ENCODE results near the gene SCUBE2.
"Not testable (repeated sequence)": the region's sequence is repeated elsewhere in the genome, so short reads cannot be mapped to it uniquely, and the experiment has no call there.

SCUBE2 gene

GRCh38 chr11:9103542-9104276 lies 12.3 kb upstream of the SCUBE2 start:
- Histone ChIP-seq H3K27ac (ENCODE audit: low read depth, low read length) (no peak overlapping the region), H3K4me3 (ENCODE audit: low read depth, low read length) (no peak overlapping the region), H3K36me3 (ENCODE audit: control insufficient read depth, insufficient read depth, low read length) (no peaks in the 10 kb centered on the region), H3K27me3 (ENCODE audit: control insufficient read depth, insufficient read depth, low read length) (no peaks in the 10 kb centered on the region), H3K9me3 (ENCODE audit: control insufficient read depth, insufficient read depth, low read depth, low read length) (no peaks in the 10 kb centered on the region), H3K9ac (ENCODE audit: low read length) (no peak overlapping the region), H3K4me1 (ENCODE audit: control insufficient read depth, insufficient read depth, low read length) (no peaks in the 10 kb centered on the region)

GRCh38 chr11:9099617-9100016 lies 8.2 kb upstream of the SCUBE2 start:
- Histone ChIP-seq H3K4me1 (ENCODE audit: control insufficient read depth, insufficient read depth, low read length) (no peaks in the 10 kb centered on the region), H3K27ac (ENCODE audit: low read depth, low read length) (no peak overlapping the region), H3K27me3 (ENCODE audit: control insufficient read depth, insufficient read depth, low read length) (no peaks in the 10 kb centered on the region), H3K9me3 (ENCODE audit: control insufficient read depth, insufficient read depth, low read depth, low read length) (no peaks in the 10 kb centered on the region), H3K36me3 (ENCODE audit: control insufficient read depth, insufficient read depth, low read length) (no peaks in the 10 kb centered on the region), H3K4me3 (ENCODE audit: low read depth, low read length) (no peak overlapping the region), H3K9ac (ENCODE audit: low read length) (no peak overlapping the region)

- H3K4me3 ChIP-seq (ENCODE audit: low read depth, low read length); H3K9me3 ChIP-seq (ENCODE audit: control insufficient read depth, insufficient read depth, low read depth, low read length); H3K9ac ChIP-seq (ENCODE audit: low read length); H3K27me3 ChIP-seq (ENCODE audit: control insufficient read depth, insufficient read depth, low read length); H3K4me1 ChIP-seq (ENCODE audit: control insufficient read depth, insufficient read depth, low read length); H3K36me3 ChIP-seq (ENCODE audit: control insufficient read depth, insufficient read depth, low read length); H3K27ac ChIP-seq (ENCODE audit: low read depth, low read length): not testable (repeated sequence)
Measured at GRCh38 chr11:9098455-9098854, 7.1 kb upstream of the SCUBE2 start.

GRCh38 chr11:9097186-9097943 lies 6.0 kb upstream of the SCUBE2 start:
- not testable (repeated sequence) for H3K36me3 ChIP-seq (ENCODE audit: control insufficient read depth, insufficient read depth, low read length); H3K27ac ChIP-seq (ENCODE audit: low read depth, low read length); H3K27me3 ChIP-seq (ENCODE audit: control insufficient read depth, insufficient read depth, low read length); H3K4me3 ChIP-seq (ENCODE audit: low read depth, low read length); H3K9ac ChIP-seq (ENCODE audit: low read length); H3K9me3 ChIP-seq (ENCODE audit: control insufficient read depth, insufficient read depth, low read depth, low read length); H3K4me1 ChIP-seq (ENCODE audit: control insufficient read depth, insufficient read depth, low read length)

- no peak overlapping the region for H3K9ac ChIP-seq (ENCODE audit: low read length)
- no peaks in the 10 kb centered on the region for H3K9me3 ChIP-seq (ENCODE audit: control insufficient read depth, insufficient read depth, low read depth, low read length)
Measured at GRCh38 chr11:9096427-9096826, 5.0 kb upstream of the SCUBE2 start.

GRCh38 chr11:9095421-9095820 lies 4.0 kb upstream of the SCUBE2 start:
- Histone ChIP-seq H3K27ac (ENCODE audit: low read depth, low read length) (no peak overlapping the region), H3K9me3 (ENCODE audit: control insufficient read depth, insufficient read depth, low read depth, low read length) (no peaks in the 10 kb centered on the region), H3K4me3 (ENCODE audit: low read depth, low read length) (no peak overlapping the region), H3K36me3 (ENCODE audit: control insufficient read depth, insufficient read depth, low read length) (no peaks in the 10 kb centered on the region), H3K9ac (ENCODE audit: low read length) (no peak overlapping the region), H3K4me1 (ENCODE audit: control insufficient read depth, insufficient read depth, low read length) (no peaks in the 10 kb centered on the region), H3K27me3 (ENCODE audit: control insufficient read depth, insufficient read depth, low read length) (peaks cover 28% of the 10 kb centered on the region)

More at GRCh38 chr11:9096427-9096826, 5.0 kb upstream of the SCUBE2 start:
- Histone ChIP-seq H3K27ac (ENCODE audit: low read depth, low read length) (no peak overlapping the region), H3K27me3 (ENCODE audit: control insufficient read depth, insufficient read depth, low read length) (peaks cover 18% of the 10 kb centered on the region), H3K4me3 (ENCODE audit: low read depth, low read length) (no peak overlapping the region), H3K4me1 (ENCODE audit: control insufficient read depth, insufficient read depth, low read length) (no peaks in the 10 kb centered on the region), H3K36me3 (ENCODE audit: control insufficient read depth, insufficient read depth, low read length) (no peaks in the 10 kb centered on the region)

- H3K27me3 ChIP-seq (ENCODE audit: control insufficient read depth, insufficient read depth, low read length): peaks cover 38% of the 10 kb centered on the region
- H3K9ac ChIP-seq (ENCODE audit: low read length): no peak overlapping the region
- H3K27ac ChIP-seq (ENCODE audit: low read depth, low read length): no peak overlapping the region
- H3K4me3 ChIP-seq (ENCODE audit: low read depth, low read length): no peak overlapping the region
- no peaks in the 10 kb centered on the region for H3K9me3 ChIP-seq (ENCODE audit: control insufficient read depth, insufficient read depth, low read depth, low read length)
- no peaks in the 10 kb centered on the region for H3K36me3 ChIP-seq (ENCODE audit: control insufficient read depth, insufficient read depth, low read length)
- H3K4me1 ChIP-seq (ENCODE audit: control insufficient read depth, insufficient read depth, low read length): peaks cover 5% of the 10 kb centered on the region
Measured at GRCh38 chr11:9094420-9094819, 3.0 kb upstream of the SCUBE2 start.

GRCh38 chr11:9092853-9093778 lies 1.7 kb upstream of the SCUBE2 start:
- Histone ChIP-seq H3K27me3 (ENCODE audit: control insufficient read depth, insufficient read depth, low read length) (peaks cover 49% of the 10 kb centered on the region), H3K9me3 (ENCODE audit: control insufficient read depth, insufficient read depth, low read depth, low read length) (no peaks in the 10 kb centered on the region), H3K4me1 (ENCODE audit: control insufficient read depth, insufficient read depth, low read length) (peaks cover 5% of the 10 kb centered on the region), H3K27ac (ENCODE audit: low read depth, low read length) (no peak overlapping the region), H3K4me3 (ENCODE audit: low read depth, low read length) (no peak overlapping the region), H3K36me3 (ENCODE audit: control insufficient read depth, insufficient read depth, low read length) (no peaks in the 10 kb centered on the region), H3K9ac (ENCODE audit: low read length) (no peak overlapping the region)

- H3K27ac ChIP-seq (ENCODE audit: low read depth, low read length): no peak overlapping the region
- H3K4me3 ChIP-seq (ENCODE audit: low read depth, low read length): peak overlapping the region; percentile 53
- peaks cover 5% of the 10 kb centered on the region for H3K4me1 ChIP-seq (ENCODE audit: control insufficient read depth, insufficient read depth, low read length)
- H3K36me3 ChIP-seq (ENCODE audit: control insufficient read depth, insufficient read depth, low read length): no peaks in the 10 kb centered on the region
- no peaks in the 10 kb centered on the region for H3K9me3 ChIP-seq (ENCODE audit: control insufficient read depth, insufficient read depth, low read depth, low read length)
- H3K9ac ChIP-seq (ENCODE audit: low read length): no peak overlapping the region
- H3K27me3 ChIP-seq (ENCODE audit: control insufficient read depth, insufficient read depth, low read length): peaks cover 56% of the 10 kb centered on the region
Measured at GRCh38 chr11:9092072-9092471, 673 bp upstream of the SCUBE2 start.

- H3K27ac ChIP-seq (ENCODE audit: low read depth, low read length): no peak overlapping the region
- no peak overlapping the region for H3K9ac ChIP-seq (ENCODE audit: low read length)
- H3K36me3 ChIP-seq (ENCODE audit: control insufficient read depth, insufficient read depth, low read length): no peaks in the 10 kb centered on the region
- H3K4me1 ChIP-seq (ENCODE audit: control insufficient read depth, insufficient read depth, low read length): peaks cover 5% of the 10 kb centered on the region
- peak overlapping the region; percentile 58 for H3K4me3 ChIP-seq (ENCODE audit: low read depth, low read length)
- peaks cover 56% of the 10 kb centered on the region for H3K27me3 ChIP-seq (ENCODE audit: control insufficient read depth, insufficient read depth, low read length)
- H3K9me3 ChIP-seq (ENCODE audit: control insufficient read depth, insufficient read depth, low read depth, low read length): no peaks in the 10 kb centered on the region
Measured at GRCh38 chr11:9090488-9091043, 833 bp downstream of the SCUBE2 start.

All from HUES6 (cell line).